Gastrocnemius medialis (tissue), 4 donors: Measurements from ENCODE around the gene WFDC13. TPM values are rescaled to one million over a fixed set of nuclear protein-coding genes. Genes with fewer than 3 reads are reported as not detected.
"Not testable (repeated sequence)": the region's sequence is repeated elsewhere in the genome, so short reads cannot be mapped to it uniquely, and the experiment has no call there.

ENCODE experiments used
- ATAC-seq, 2 donors: fragments of 150-250 bp; one replicate each; pipeline ENCODE4 v1.9.1; 2016
- DNase-seq, 2 donors: peaks; one replicate each; pipeline ENCODE4 v3.0.0-alpha.2; 2019
- H3K27ac ChIP-seq, 4 donors: fragments of 200-600 bp; sonication (generic); 1 replicate in 1 of 4; 2 replicates in 3 of 4; pipeline ENCODE4 v1.5.1; 2016 to 2018; ENCODE audit warnings: mild to moderate bottlenecking in 2 of 4, moderate library complexity in 1 of 4
- H3K27me3 ChIP-seq, 3 donors: fragments of 200-600 bp; sonication (generic) in 2 of 3; 1 replicate in 1 of 3; 2 replicates in 2 of 3; pipeline versions ENCODE4 v1.5.1 to v1.6.0; 2016 to 2019; ENCODE audit warnings: mild to moderate bottlenecking in 1 of 3, moderate library complexity in 1 of 3
- H3K36me3 ChIP-seq, 2 donors: fragments of 200-600 bp; sonication (generic) in 1 of 2; one replicate each; pipeline ENCODE4 v1.5.1; 2017 to 2018
- H3K4me1 ChIP-seq, 2 donors: fragments of 200-600 bp; sonication (generic) in 1 of 2; one replicate each; pipeline ENCODE4 v1.5.1; 2016 to 2017; ENCODE audit warnings: mild to moderate bottlenecking in 2 of 2
- H3K4me3 ChIP-seq, 4 donors: fragments of 200-600 bp; sonication (generic) in 3 of 4; 1 replicate in 1 of 4; 2 replicates in 3 of 4; pipeline ENCODE4 v1.5.1; 2016 to 2019; ENCODE audit warnings: mild to moderate bottlenecking in 2 of 4
- H3K9me3 ChIP-seq, 3 donors: fragments of 200-600 bp; sonication (generic) in 2 of 3; 1 replicate in 1 of 3; 2 replicates in 2 of 3; pipeline ENCODE4 v1.5.1; 2016 to 2019
- CTCF ChIP-seq, 5 experiments: fragments of 450-650 bp in 3 of 5; fragments of 200-600 bp in 2 of 5; sonication (generic) in 2 of 5; IDR thresholded peaks in 4 of 5; conservative IDR thresholded peaks in 1 of 5; 1 replicate in 4 of 5; 2 replicates in 1 of 5; pipeline ENCODE4 v1.5.1; 2016 to 2019; ENCODE audit warnings: antibody characterized with exemption in 5 of 5, mild to moderate bottlenecking in 3 of 5, moderate library complexity in 3 of 5
- POLR2A ChIP-seq, 2 donors: fragments of 450-650 bp; IDR thresholded peaks; one replicate each; pipeline ENCODE4 v1.6.1; 2017; ENCODE audit warnings: antibody characterized with exemption in 2 of 2, mild to moderate bottlenecking in 2 of 2, moderate library complexity in 2 of 2
- in situ Hi-C, 4 donors: fragments of 200-750 bp; cut with MboI; loops; one replicate each; pipeline versions ENCODE4 v1.15.0 to v1.8.0; 2017; ENCODE audit warnings: low sequenced_read_pairs in 4 of 4
- intact Hi-C: fragments of 100-400 bp; cut with DNase I; formaldehyde crosslinking; loops from one replicate; pipeline ENCODE4 v1.15.1; 2023; ENCODE audit warnings: low total_unique reads
- total RNA-seq, 4 donors: library from RNA; depleted of rRNA; stranded (reverse); fragments of >200 nt; gene quantifications; one replicate each; pipeline versions ENCODE4 v1.1.0 to v1.2.3, GENCODE V29; 2016

WFDC13 gene
- total RNA-seq, result not detected

DNA sequence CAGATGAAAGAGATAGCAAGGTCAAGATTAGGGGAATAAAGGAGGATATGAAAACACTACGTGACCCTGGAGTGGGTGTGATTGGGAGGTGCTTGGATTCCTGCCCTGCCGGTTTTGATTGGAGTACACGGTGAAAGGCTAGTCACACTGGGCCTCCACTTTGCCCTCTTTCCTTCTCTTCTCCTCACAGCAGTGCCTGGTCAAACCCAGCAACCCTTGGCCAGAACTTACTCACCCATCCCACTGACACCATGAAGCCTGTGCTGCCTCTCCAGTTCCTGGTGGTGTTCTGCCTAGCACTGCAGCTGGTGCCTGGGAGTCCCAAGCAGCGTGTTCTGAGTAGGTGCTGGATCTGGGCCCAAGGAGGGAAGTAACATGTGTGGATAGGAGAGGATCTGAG, at the start of gene WFDC13:
WFDC13 (plus strand) TSS at position 166 of the 400 bp plus-strand sequence; CDS start at position 252, 86 bp downstream.
- no peaks in the 10 kb centered on the region for H3K4me1 ChIP-seq
- H3K36me3 ChIP-seq, result no peaks in the 10 kb centered on the region
- DNase-seq (no peak), ATAC-seq (no peak)
- no peak within 1 kb of the TSS for H3K27ac ChIP-seq
- no peaks in the 10 kb centered on the region for H3K27me3 ChIP-seq
- intact Hi-C loops, result no loop called here
- no peak within 1 kb of the TSS for H3K4me3 ChIP-seq
- TF ChIP-seq CTCF (IDR thresholded peaks at IDR 0.05 in 4 of 5, conservative IDR thresholded peaks at IDR 0.05 in 1 of 5) (no peak), POLR2A (IDR thresholded peaks at IDR 0.05) (no peak)
- in situ Hi-C loops, result loop anchor here in 2 of 4 donors (25.0 kb wide), 1 partner anchor 90 kb away; no protein-coding TSS in a partner anchor
- H3K9me3 ChIP-seq, result no peaks in the 10 kb centered on the region

DNA sequence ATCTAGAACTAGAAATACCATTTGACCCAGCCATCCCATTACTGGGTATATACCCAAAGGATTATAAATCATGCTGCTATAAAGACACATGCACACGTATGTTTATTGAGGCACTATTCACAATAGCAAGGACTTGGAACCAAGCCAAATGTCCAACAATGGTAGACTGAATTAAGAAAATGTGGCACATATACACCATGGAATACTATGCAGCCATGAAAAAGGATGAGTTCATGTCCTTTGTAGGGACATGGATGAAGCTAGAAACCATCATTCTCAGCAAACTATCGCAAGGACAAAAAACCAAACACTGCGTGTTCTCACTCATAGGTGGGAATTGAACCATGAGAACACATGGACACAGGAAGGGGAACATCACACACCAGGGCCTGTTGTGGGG, 44.8 kb upstream of the WFDC13 start:
- in situ Hi-C loops, H3K4me1 ChIP-seq, H3K9me3 ChIP-seq, H3K4me3 ChIP-seq, H3K36me3 ChIP-seq, DNase-seq, ATAC-seq, H3K27ac ChIP-seq, intact Hi-C loops, H3K27me3 ChIP-seq: not testable (repeated sequence)

- Histone ChIP-seq H3K4me1 (no peaks in the 10 kb centered on the region), H3K36me3 (no peaks in the 10 kb centered on the region), H3K27me3 (no peaks in the 10 kb centered on the region), H3K27ac (no peak within 1 kb of the TSS), H3K4me3 (no peak within 1 kb of the TSS), H3K9me3 (no peaks in the 10 kb centered on the region)
- TF ChIP-seq CTCF (IDR thresholded peaks at IDR 0.05 in 4 of 5, conservative IDR thresholded peaks at IDR 0.05 in 1 of 5) (no peak), POLR2A (IDR thresholded peaks at IDR 0.05) (no peak)
- DNase-seq, result no peak
- no peak for ATAC-seq
- in situ Hi-C loops (no loop called here), intact Hi-C loops (no loop called here)
These were observed 31.7 kb upstream of the WFDC13 start, which contains the start of gene WFDC11 for GRCh38 chr20:45670139-45670538. WFDC11 (minus strand) TSS chr20:45670239; CDS start chr20:45650600, 19,639 bp downstream.

GRCh38 chr20:45672765-45673164, 29.1 kb upstream of the WFDC13 start:
- ATAC-seq, result no peak
- in situ Hi-C loops, result no loop called here

DNA sequence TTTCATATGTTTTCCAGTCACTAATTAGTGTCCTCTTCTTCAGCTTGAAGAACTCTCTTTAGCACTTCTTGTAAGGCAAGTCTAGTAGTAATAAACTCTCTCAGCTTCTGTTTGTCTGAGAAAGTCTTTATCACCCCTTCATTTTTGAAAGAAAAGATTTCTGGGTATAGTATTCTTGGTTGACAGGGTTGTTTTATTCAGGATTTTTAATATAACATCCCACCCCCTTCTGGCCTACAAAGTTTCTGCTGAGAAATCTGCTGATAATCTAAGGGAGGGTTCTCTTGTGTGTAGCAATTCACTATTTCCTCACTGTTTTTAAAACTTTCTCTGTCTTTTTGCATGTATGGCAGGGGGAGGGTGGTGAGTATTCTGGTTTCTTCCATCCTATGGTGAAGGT, 22.2 kb upstream of the WFDC13 start:
- no peak overlapping the region for H3K4me3 ChIP-seq
- H3K36me3 ChIP-seq, result no peaks in the 10 kb centered on the region
- ATAC-seq, result no peak
- no peak for TF ChIP-seq POLR2A (IDR thresholded peaks at IDR 0.05)
- no peak for TF ChIP-seq CTCF (IDR thresholded peaks at IDR 0.05 in 4 of 5, conservative IDR thresholded peaks at IDR 0.05 in 1 of 5)
- intact Hi-C loops (no loop called here), in situ Hi-C loops (no loop called here)
- no peaks in the 10 kb centered on the region for H3K27me3 ChIP-seq
- H3K27ac ChIP-seq, result no peak overlapping the region
- H3K4me1 ChIP-seq, result no peaks in the 10 kb centered on the region
- H3K9me3 ChIP-seq, result peaks cover 0 to 13% (median 0%) of the 10 kb centered on the region in 3 donors
- DNase-seq, result no peak

More at GRCh38 chr20:45672765-45673164, 29.1 kb upstream of the WFDC13 start:
- intact Hi-C loops, result no loop called here
- no peaks in the 10 kb centered on the region for H3K4me1 ChIP-seq
- H3K27ac ChIP-seq, result no peak overlapping the region
- TF ChIP-seq CTCF (IDR thresholded peaks at IDR 0.05 in 4 of 5, conservative IDR thresholded peaks at IDR 0.05 in 1 of 5) (no peak), POLR2A (IDR thresholded peaks at IDR 0.05) (no peak)
- no peak for DNase-seq
- H3K9me3 ChIP-seq, result no peaks in the 10 kb centered on the region
- H3K36me3 ChIP-seq, result no peaks in the 10 kb centered on the region
- H3K27me3 ChIP-seq, result no peaks in the 10 kb centered on the region
- no peak overlapping the region for H3K4me3 ChIP-seq
